ENCODE results near the gene CNTN4. TPM values are rescaled to one million over a fixed set of nuclear protein-coding genes. Genes with fewer than 3 reads are reported as not detected.
A peak's percentile ranks its signal among the peaks of the same experiment; 100 is the strongest.

CNTN4 gene
- total RNA-seq, 2 donors from 2014 or later: 9.1 to 16.8 TPM

- intact Hi-C loops (cut with DNase I, micrococcal nuclease): no loop called here
These were observed 441.4 kb downstream of the CNTN4 start for GRCh38 chr3:2540115-2540514.

GRCh38 chr3:2543247-2543646 is 444.6 kb downstream of the CNTN4 start:
- no peak for DNase-seq
- intact Hi-C loops (cut with DNase I, micrococcal nuclease): no loop called here
- ATAC-seq: no peak

More at GRCh38 chr3:2540115-2540514, 441.4 kb downstream of the CNTN4 start:
- DNase-seq (no peak), ATAC-seq (no peak)

- DNase-seq (no peak), ATAC-seq (no peak)
- intact Hi-C loops (cut with DNase I, micrococcal nuclease): no loop called here
These were observed 445.5 kb downstream of the CNTN4 start for GRCh38 chr3:2544212-2544611.

GRCh38 chr3:2544718-2545117 is 446.1 kb downstream of the CNTN4 start:
- ATAC-seq (no peak), DNase-seq (no peak)
- intact Hi-C loops (cut with DNase I, micrococcal nuclease): no loop called here

- no peak for ATAC-seq
These were observed 448.4 kb downstream of the CNTN4 start for GRCh38 chr3:2547049-2547448.

GRCh38 chr3:2554656-2555055 is 456.0 kb downstream of the CNTN4 start:
- intact Hi-C loops (cut with DNase I, micrococcal nuclease): no loop called here
- DNase-seq: no peak
- no peak for ATAC-seq

More at GRCh38 chr3:2547049-2547448, 448.4 kb downstream of the CNTN4 start:
- intact Hi-C loops (cut with DNase I, micrococcal nuclease): no loop called here
- no peak for DNase-seq

GRCh38 chr3:2558796-2559195 is 460.1 kb downstream of the CNTN4 start:
- intact Hi-C loops (cut with DNase I, micrococcal nuclease): no loop called here
- ATAC-seq (no peak), DNase-seq (no peak)

- intact Hi-C loops (cut with DNase I, micrococcal nuclease): no loop called here
- ATAC-seq (no peak), DNase-seq (no peak)
These were observed 468.8 kb downstream of the CNTN4 start for GRCh38 chr3:2567451-2567850.

GRCh38 chr3:2568156-2568555 is 469.5 kb downstream of the CNTN4 start:
- ATAC-seq (no peak), DNase-seq (no peak)
- intact Hi-C loops (cut with DNase I, micrococcal nuclease): no loop called here

- DNase-seq (no peak), ATAC-seq (no peak)
- intact Hi-C loops (cut with DNase I, micrococcal nuclease): no loop called here
These were observed 470.3 kb downstream of the CNTN4 start for GRCh38 chr3:2568929-2569328.

- DNase-seq (no peak), ATAC-seq (no peak)
- intact Hi-C loops (cut with DNase I, micrococcal nuclease): no loop called here
These were observed 478.9 kb downstream of the CNTN4 start for GRCh38 chr3:2577571-2577970.

GRCh38 chr3:2578560-2578959 is 479.9 kb downstream of the CNTN4 start:
- ATAC-seq: peak; percentile 88
- intact Hi-C loops (cut with DNase I, micrococcal nuclease): no loop called here
- no peak for DNase-seq

GRCh38 chr3:2579206-2579605 is 480.5 kb downstream of the CNTN4 start:
- intact Hi-C loops (cut with DNase I, micrococcal nuclease): no loop called here
- peak in 1 of 2 donors; percentile 19 for DNase-seq
- peak; percentile 78 for ATAC-seq

- intact Hi-C loops (cut with DNase I, micrococcal nuclease): no loop called here
- ATAC-seq (no peak), DNase-seq (no peak)
These were observed 484.4 kb downstream of the CNTN4 start for GRCh38 chr3:2583046-2583445.

GRCh38 chr3:2589336-2589969 is 490.8 kb downstream of the CNTN4 start:
- no peak for ATAC-seq
- intact Hi-C loops (cut with DNase I, micrococcal nuclease): no loop called here
- no peak for DNase-seq

GRCh38 chr3:2595486-2595885 is 496.8 kb downstream of the CNTN4 start:
- DNase-seq (no peak), ATAC-seq (no peak)
- intact Hi-C loops (cut with DNase I, micrococcal nuclease): no loop called here

- intact Hi-C loops (cut with DNase I, micrococcal nuclease): no loop called here
- DNase-seq (peak in 1 of 2 donors; percentile 3), ATAC-seq (peak; percentile 93)
These were observed 498.9 kb downstream of the CNTN4 start for GRCh38 chr3:2597615-2598014.

GRCh38 chr3:2599471-2599870 is 500.8 kb downstream of the CNTN4 start:
- ATAC-seq (no peak), DNase-seq (no peak)
- intact Hi-C loops (cut with DNase I, micrococcal nuclease): no loop called here

GRCh38 chr3:2603692-2604289 is 505.1 kb downstream of the CNTN4 start:
- DNase-seq (no peak), ATAC-seq (no peak)
- intact Hi-C loops (cut with DNase I, micrococcal nuclease): no loop called here

- DNase-seq (no peak), ATAC-seq (no peak)
- intact Hi-C loops (cut with DNase I, micrococcal nuclease): no loop called here
These were observed 515.9 kb downstream of the CNTN4 start for GRCh38 chr3:2614578-2614977.

GRCh38 chr3:2615080-2615479 is 516.4 kb downstream of the CNTN4 start:
- DNase-seq (no peak), ATAC-seq (no peak)
- intact Hi-C loops (cut with DNase I, micrococcal nuclease): no loop called here
